Retina (tissue), 1 donor: ENCODE data around the gene C4BPB.
"Not testable (repeated sequence)": the region's sequence is repeated elsewhere in the genome, so short reads cannot be mapped to it uniquely, and the experiment has no call there.

ENCODE experiments used
- DNase-seq: peaks from one replicate; pipeline ENCODE4 v3.0.0-alpha.2; 2016

Gene C4BPB, protein sequence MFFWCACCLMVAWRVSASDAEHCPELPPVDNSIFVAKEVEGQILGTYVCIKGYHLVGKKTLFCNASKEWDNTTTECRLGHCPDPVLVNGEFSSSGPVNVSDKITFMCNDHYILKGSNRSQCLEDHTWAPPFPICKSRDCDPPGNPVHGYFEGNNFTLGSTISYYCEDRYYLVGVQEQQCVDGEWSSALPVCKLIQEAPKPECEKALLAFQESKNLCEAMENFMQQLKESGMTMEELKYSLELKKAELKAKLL

GRCh38 chr1:207088701-207089626 lies at the start of gene C4BPB:
Gene C4BPB (plus strand): TSS chr1:207088860. CDS start chr1:207089532, 672 bp downstream.
- no peak for DNase-seq

GRCh38 chr1:207039380-207040180 lies 49.1 kb upstream of the C4BPB start:
- DNase-seq, result no peak

DNA sequence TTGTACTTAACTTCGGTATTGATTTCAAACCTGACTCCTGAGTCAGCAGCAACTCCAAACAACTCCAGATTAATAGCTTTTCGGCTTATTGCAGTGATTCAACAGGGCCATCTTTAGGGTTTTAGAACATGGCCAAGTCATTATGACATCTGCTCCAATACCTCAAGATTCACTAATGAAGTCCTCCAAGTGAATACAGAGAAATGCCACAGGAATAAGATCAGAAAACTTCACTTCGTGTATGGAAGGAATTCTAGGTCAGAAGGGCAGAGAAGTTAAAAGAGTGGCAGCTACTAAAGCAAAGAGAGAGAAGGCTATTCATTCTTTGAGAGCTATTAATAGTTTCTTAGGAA lies 48.5 kb upstream of the C4BPB start:
- DNase-seq, result no peak

DNA sequence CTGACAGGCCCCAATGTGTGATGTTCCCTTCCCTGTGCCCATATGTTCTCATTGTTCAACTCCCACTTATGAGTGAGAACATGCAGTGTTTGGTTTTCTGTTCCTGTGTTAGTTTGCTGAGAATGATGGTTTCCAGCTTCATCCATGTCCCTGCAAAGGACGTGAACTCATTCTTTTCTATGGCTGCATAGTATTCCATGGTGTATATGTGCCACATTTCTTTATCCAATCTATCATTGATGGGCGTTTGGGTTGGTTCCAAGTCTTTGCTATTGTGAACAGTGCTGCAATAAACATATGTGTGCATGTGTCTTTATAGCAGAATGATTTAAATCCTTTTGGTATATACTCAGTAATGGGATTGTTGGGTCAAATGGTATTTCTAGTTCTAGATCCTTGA lies 47.3 kb upstream of the C4BPB start:
- DNase-seq, result not testable (repeated sequence)

DNA sequence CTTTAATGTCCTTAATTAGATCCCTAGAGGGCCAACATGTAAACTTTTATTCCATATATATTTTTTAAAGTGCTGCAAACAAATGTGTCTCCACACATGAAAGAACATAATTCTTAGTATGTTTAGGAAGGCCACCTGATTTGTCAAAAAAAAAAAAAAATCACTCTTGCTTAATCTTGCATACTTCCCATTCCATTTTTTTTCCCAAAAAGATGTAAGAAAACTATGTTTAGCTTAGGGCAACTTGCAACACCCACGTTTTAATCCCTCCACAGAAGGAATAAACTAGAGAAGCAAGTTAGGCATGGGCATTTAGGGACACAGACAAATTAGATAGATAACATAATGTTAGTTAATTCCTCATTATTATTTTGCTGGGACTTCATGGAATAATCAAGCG lies 43.2 kb upstream of the C4BPB start:
- DNase-seq, result no peak

DNA sequence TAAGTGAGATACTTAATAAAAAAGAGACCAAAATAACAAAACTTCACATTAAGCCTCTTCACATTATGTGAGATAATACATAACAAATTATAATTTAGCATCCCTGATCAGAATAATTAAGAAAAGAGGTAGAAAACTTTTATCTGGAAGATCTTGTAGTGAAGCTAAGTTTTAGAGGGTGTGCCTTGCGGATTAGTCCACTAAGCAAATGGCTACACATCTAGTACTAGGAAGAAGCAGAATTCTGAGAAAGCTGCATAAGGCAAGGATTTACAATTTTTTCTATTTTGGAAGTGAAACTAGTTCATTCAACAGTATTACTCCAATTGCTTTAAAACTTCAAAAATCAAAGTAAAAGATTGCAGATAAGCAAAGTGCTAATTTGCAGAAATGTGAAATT lies 41.2 kb upstream of the C4BPB start:
- DNase-seq, result no peak

DNA sequence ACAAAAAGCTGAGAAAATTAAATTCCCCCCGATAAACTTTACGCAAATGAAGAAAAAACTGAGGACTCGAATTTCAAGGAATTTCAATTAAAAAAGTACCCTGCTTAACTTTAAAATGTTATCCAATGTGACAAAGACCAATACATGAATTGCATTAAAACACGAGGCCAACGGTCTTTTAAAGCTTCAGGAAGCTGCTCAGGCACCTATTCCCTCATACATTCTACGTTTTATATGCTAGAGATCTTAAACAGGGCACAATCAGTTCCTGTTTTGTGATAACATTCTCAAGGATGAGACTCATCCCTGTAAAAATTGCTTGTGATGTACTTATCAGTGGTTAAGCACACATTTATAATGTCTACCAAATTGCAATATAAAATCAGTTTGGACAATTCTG lies 40.6 kb upstream of the C4BPB start:
- DNase-seq, result no peak

- no peak for DNase-seq
These were observed 39.6 kb upstream of the C4BPB start for GRCh38 chr1:207049054-207049453.

DNA sequence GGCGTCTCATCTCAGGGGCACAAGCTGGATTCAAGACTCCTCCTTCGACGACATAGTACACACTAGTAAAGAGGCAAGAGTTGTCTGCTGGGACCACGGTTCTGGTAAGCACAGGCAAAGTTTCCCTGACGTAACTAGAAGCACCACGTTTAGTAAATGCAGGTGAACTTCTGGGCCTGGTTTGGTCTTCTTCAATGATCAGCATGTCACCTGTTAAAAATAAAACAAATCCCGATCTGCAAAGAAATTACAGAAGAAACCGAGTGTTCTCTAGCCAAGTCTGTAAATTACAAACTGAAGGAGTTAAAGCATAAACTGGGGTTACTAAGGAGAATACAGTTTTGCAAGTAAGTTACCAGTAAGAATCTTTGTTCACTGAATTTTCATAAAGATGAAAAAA lies 39.1 kb upstream of the C4BPB start:
- DNase-seq, result no peak

DNA sequence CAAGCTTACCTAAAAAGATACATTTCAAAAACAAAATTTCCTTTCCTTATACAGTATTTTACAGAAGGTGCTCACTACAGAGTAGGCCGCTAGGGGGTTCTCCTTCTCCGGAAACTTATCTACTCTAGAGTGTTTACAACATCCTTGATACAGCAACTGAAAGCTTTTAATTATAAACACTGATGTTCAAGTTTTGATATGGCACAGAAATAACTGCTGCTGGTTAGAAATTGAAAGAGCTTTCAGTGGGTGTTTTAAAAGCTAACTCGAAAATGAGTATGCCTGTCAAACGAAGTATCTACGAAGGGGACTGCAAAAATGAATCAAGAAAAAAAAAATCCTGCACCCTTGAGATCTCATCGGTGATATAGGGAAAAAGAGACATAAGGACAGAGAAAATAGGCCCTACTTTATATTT lies 38.7 kb upstream of the C4BPB start:
- no peak for DNase-seq

DNA sequence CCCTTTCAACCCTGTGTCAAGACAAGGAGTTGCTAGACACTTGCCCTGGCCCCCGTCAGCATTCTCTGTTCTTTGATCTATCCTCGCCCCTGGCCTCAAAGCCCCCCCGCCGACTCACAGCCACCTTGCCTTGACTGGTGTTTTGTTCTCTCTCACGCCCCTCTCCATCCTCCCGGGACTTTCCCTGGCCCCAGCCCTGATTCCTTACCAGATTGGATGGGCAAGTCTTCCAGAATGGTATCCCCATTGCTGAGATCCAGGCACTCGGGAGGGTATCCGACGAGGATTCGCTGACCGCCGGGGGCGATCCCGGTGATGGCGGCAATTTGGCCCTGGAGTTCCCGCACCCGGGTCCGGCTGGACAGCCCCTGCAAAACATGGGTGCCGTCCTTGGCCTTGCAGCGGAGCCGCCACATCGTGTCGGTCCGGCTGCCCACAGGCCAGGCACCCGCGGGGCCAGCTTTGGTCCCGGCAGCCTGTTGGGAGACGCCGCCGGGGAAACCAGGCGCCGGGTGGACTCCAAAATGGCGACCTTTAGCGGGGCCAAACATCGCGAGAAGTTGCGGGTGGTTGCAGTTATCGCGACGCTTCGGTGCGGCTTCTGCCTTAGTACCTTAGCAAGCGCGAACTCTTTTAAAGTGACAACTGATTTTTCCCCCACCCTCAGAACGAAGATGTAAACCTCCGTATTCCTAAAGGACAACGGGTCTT lies 38.0 kb upstream of the C4BPB start:
- DNase-seq, result peak; percentile 96

- no peak for DNase-seq
These were observed 37.3 kb upstream of the C4BPB start, which contains the start of gene YOD1 for GRCh38 chr1:207051191-207051943. Gene YOD1 (minus strand): TSS chr1:207051208. CDS start chr1:207051030, 178 bp downstream.

DNA sequence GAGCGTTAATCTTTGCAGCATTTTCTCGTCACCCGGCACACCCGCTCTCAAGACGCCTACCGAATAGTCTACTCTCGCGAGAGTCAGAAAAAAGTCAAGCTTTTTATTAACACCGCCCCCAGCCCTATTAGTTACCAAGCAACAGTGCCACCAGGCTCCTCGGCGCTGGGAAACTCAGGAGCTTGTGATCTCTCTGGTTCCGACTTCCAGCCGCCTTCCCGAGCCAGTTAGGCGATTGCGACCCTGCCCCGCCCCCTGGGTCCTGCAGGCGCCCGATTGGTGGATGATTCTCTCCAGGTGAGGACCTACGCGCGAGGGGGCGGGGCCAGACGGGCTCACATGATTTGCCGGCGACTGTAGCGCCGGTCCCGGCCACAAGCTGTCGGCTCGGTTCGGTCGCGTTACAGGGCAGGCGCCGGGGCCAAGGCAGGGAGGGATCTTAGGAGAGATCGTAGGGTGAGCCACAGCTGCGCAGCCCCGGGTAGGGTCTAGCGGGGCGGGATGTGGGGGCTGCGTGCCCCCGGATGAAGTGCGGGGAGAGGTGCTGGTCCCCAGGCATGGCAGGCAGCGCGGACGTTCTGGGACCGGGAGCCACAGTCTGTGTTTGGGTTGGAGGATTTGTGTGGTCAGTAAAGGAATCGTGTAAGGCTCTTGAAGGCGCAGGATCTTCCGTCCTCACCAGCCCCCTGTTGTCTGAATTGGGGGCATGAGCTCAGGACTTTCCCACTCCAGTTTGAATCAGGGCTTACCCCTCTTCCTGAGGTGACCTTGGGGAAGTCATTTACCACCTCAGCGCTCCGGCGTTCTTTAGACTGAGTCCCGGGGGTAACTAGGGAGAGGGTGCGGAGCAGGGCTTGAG lies 35.5 kb upstream of the C4BPB start, which contains the start of gene PFKFB2:
PFKFB2 (plus strand) TSS at position 365 of the 859 bp plus-strand sequence. CDS start 1,443 bp downstream, outside the sequence.
- peak; percentile 96 for DNase-seq

DNA sequence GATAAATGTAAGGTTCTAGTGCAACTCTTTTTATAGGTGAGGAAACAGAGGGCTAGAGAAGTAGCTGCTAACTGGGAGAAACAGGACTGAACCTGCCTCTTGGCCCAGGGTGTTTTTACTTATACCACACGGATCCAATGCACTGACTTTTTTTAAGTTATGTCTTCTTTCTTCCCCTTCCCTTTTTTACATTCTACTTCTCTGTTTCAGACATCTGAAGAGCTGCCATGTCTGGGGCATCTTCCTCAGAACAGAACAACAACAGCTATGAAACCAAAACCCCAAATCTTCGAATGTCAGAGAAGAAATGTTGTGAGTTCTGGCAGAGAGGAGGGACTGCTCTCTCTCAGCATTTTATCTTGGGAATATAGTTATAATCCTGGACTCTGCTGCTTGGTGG lies 34.2 kb upstream of the C4BPB start:
- no peak for DNase-seq

- DNase-seq, result no peak
These were observed 33.2 kb upstream of the C4BPB start for GRCh38 chr1:207055386-207056001.

GRCh38 chr1:207056673-207057072 lies 32.0 kb upstream of the C4BPB start:
- DNase-seq, result no peak

GRCh38 chr1:207058252-207058651 lies 30.4 kb upstream of the C4BPB start:
- no peak for DNase-seq

- peak; percentile 16 for DNase-seq
These were observed 29.5 kb upstream of the C4BPB start for GRCh38 chr1:207058878-207059867.

- DNase-seq, result no peak
These were observed 28.8 kb upstream of the C4BPB start for GRCh38 chr1:207059881-207060280.
